SK-MEL-5 (cell line): ENCODE results near the gene C6orf120. TPM values are rescaled to one million over a fixed set of nuclear protein-coding genes. Genes with fewer than 3 reads are reported as not detected.
"Not testable (repeated sequence)": the region's sequence is repeated elsewhere in the genome, so short reads cannot be mapped to it uniquely, and the experiment has no call there.

Experiments used
- DNase-seq: peaks from one replicate; pipeline ENCODE4 v3.0.0-alpha.2; 2016; ENCODE audit warnings: low read depth, low spot score
- in situ Hi-C: cut with HindIII; loops from 2 replicates; pipeline ENCODE4 v1.10.0; 2016; ENCODE audit warnings: low sequenced_read_pairs, high pct_unique_total_duplicates, low pct_unique_long_range_greater_than_20kb
- total RNA-seq: library from RNA; depleted of rRNA; stranded (reverse); fragments of >200 nt; shearing (Covaris generic); gene quantifications from 2 replicates; pipeline ENCODE4 v1.2.3, GENCODE V29; 2014

The C6orf120 gene
- total RNA-seq, 1 experiment from 2014 or later = 48.8 TPM

- DNase-seq = peak; percentile 5
- in situ Hi-C loops = no loop called here
Observed at GRCh38 chr6:169669889-169670288, 32.0 kb upstream of the C6orf120 start.

DNA sequence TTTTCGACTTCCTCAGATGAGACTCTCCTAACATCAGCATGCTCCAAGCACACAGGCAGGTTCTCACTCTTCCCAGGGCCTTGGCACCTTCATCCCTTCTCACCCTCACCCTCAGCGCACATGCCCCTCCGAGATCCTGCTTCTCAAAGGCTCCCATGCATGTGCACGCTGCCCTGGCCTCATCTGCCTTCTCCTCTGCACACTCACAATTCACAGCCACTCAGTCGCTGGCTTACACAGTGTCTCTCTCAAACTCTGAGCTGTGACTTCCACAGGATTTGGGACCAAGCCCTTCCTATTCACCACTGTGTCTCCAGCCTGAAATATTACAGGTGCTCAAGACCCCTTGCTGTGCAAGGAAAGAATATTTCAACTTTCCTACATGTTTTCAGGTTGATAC lies 30.4 kb upstream of the C6orf120 start:
- no peak for DNase-seq
- in situ Hi-C loops = no loop called here

DNA sequence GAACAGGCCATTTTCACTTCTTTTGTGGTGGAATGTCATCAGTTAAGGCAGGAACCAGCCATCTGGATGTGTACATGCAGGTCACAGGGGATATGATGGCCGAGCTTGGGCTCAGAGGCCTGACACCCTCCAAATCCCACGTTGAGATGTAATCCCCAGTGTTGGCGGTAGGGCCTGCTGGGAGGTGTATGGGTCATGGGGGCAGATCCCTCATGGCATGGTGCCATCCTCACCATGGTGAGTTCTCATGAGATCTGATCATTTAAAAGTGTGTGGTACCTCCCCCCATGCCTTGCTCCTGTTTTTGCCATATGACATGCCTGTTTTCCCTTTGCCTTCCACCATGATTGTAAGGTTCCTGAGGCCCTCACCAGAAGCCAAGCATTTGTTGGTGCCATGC lies 26.9 kb upstream of the C6orf120 start:
- no peak for DNase-seq
- in situ Hi-C loops = no loop called here

DNA sequence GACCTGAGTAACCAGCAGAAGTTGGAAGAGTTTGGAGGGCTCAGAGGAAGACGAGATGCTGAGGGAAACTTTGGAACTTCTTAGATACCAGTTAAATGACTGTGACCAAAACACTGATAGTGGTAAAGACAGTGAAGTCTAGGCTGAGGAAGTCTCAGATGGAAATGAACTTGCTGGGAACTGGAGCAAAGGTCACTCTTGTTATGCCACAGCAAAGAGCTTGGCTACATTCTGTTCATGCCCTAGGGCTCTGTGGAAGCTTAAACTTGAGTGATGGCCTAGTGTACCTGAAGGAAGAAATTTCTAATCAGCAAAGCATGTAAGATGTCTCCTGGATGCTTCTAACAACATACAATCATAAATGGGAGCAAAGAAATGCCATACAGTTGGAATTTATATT lies 24.8 kb upstream of the C6orf120 start:
- in situ Hi-C loops = no loop called here
- DNase-seq = no peak

DNA sequence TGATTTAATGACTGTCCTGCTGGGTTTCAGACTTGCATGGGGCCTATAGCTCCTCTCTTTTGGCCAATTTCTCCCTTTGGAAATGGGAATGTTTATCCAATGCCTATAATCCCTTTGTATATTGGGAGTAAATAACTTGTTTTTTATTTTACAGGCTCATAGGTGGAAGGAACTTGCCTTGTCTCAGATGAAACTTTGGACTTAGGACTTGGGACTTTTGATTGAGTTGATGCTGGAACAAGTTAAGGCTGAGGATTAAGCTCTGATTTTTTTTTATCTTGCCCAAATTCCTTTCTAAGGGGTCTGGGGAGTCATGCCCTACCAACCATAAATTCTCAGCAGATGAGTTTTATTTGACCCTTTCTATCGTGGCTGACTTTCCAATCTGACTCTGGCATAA lies 23.6 kb upstream of the C6orf120 start:
- no peak for DNase-seq
- in situ Hi-C loops = no loop called here

DNA sequence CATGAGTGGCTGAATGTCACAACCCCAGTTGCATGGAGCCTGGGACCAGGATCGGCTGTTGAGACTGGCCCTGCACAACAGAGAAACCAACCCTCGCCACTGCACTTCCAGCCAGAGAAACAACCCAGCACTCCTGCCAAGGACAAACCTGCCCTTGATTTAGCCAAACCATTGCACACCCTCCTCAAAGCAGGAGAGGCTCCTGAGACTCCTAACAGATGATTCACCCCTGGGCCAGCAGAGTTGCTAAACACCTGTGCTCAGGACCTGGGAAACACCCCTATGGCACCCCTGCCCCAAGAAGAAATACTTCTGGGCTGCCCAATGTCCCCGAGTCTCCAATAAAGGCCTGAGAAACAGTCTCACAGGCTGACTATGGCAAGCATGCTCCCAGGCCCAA lies 17.9 kb upstream of the C6orf120 start:
- in situ Hi-C loops = no loop called here
- no peak for DNase-seq

- in situ Hi-C loops = no loop called here
- DNase-seq = no peak
Observed at GRCh38 chr6:169685860-169686259, 16.1 kb upstream of the C6orf120 start.

- DNase-seq = no peak
- in situ Hi-C loops = no loop called here
Observed at GRCh38 chr6:169689287-169689686, 12.6 kb upstream of the C6orf120 start.

GRCh38 chr6:169691260-169691659 lies 10.7 kb upstream of the C6orf120 start:
- no peak for DNase-seq
- in situ Hi-C loops = no loop called here

- in situ Hi-C loops = no loop called here
- DNase-seq = no peak
Observed at GRCh38 chr6:169692516-169692915, 9.4 kb upstream of the C6orf120 start.

DNA sequence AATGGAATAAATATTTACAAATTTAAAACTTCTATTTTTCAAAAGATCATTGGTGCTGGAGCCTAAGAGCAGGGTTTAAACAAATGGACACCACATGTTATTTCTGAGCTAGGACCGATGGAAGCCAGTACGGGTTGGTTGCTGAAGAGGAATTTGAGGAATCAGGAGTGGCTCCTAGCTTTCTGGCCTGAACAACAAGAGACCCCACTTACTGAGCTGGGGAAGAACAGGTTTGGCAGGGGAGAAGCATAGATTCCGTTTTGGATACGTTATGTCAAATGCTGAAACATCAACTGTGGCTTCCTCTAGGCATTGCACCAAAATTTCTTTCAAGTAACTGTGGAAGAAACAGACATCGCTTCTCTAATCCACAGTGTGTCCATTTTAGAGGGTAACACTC lies 6.8 kb upstream of the C6orf120 start:
- in situ Hi-C loops = no loop called here
- no peak for DNase-seq

GRCh38 chr6:169697115-169697514 lies 4.8 kb upstream of the C6orf120 start:
- in situ Hi-C loops = not testable (repeated sequence)
- DNase-seq = peak; percentile 17

- in situ Hi-C loops = no loop called here
- DNase-seq = no peak
Observed at GRCh38 chr6:169700296-169700695, 1.6 kb upstream of the C6orf120 start.

- in situ Hi-C loops = no loop called here
- DNase-seq = no peak
Observed at GRCh38 chr6:169701311-169701953, 494 bp upstream of the C6orf120 start.

GRCh38 chr6:169702840-169703246 lies 917 bp downstream of the C6orf120 start:
- in situ Hi-C loops = no loop called here

DNA sequence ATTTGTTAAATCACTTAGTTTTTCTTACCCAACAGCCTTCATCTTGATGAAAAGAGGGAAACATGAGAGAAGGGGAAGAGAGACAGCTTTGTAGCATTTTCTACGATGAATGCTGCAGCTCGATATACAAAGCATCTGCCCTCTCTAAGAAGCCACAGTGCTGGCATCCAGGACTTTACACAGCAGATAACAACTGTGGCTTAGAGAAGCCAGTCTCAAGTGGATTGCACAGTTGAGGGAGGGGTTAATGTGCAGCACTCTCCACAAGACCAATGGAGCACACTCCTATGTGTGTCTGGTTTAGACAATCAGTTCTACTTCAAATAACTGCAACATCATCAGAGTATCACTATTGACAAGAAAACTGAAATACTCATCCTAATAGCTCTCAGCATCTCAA lies 5.8 kb downstream of the C6orf120 start:
- DNase-seq = no peak
- in situ Hi-C loops = no loop called here

More at GRCh38 chr6:169702840-169703246, 917 bp downstream of the C6orf120 start:
- no peak for DNase-seq

- in situ Hi-C loops = no loop called here
- no peak for DNase-seq
Observed at GRCh38 chr6:169709293-169709692, 7.4 kb downstream of the C6orf120 start.

GRCh38 chr6:169710009-169710408 lies 8.1 kb downstream of the C6orf120 start:
- no peak for DNase-seq
- in situ Hi-C loops = no loop called here

DNA sequence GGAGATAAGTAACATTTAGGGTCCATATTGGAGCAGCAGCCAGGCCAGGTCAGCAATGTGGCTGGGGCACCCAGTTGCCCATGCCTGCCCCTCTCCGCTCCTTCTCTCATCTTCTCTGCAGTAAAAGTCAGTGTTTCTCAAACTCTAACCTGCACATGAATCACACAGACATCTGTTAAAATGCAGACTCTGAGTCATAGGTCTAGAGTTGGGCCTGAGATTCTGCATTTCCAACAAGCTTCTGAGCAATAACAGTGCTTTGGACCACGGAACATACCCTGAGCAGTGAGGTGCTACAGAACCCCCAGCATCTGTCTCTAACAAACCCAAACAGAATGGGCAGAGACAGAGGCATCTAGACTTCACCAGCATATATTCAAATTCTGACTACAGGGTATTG lies 12.3 kb downstream of the C6orf120 start:
- no peak for DNase-seq

GRCh38 chr6:169714595-169714994 lies 12.7 kb downstream of the C6orf120 start:
- DNase-seq = no peak
- in situ Hi-C loops = no loop called here

More for the DNA sequence above, 12.3 kb downstream of the C6orf120 start:
- in situ Hi-C loops = no loop called here
